GM12801 (cell line): ENCODE results near the gene ZNHIT6.

ENCODE experiments used
- CTCF ChIP-seq: IDR thresholded peaks from one replicate; pipeline ENCODE4 v1.5.1; 2011; ENCODE audit warnings: control low read depth; ENCODE audit not compliant: insufficient read length; ENCODE audit errors: extremely low read depth

The ZNHIT6 gene

GRCh38 chr1:85626818-85627217, 81.4 kb downstream of the ZNHIT6 start:
- no peak for TF ChIP-seq CTCF

- TF ChIP-seq CTCF: no peak
Observed at GRCh38 chr1:85624361-85624760, 83.9 kb downstream of the ZNHIT6 start.

- no peak for TF ChIP-seq CTCF
Observed at GRCh38 chr1:85623061-85623471, 85.2 kb downstream of the ZNHIT6 start.

- TF ChIP-seq CTCF: no peak
Observed at GRCh38 chr1:85621430-85621829, 86.8 kb downstream of the ZNHIT6 start.

GRCh38 chr1:85617633-85618100, 90.6 kb downstream of the ZNHIT6 start:
- TF ChIP-seq CTCF: no peak

GRCh38 chr1:85616736-85617135, 91.5 kb downstream of the ZNHIT6 start:
- no peak for TF ChIP-seq CTCF

GRCh38 chr1:85616364-85616705, 91.9 kb downstream of the ZNHIT6 start:
- no peak for TF ChIP-seq CTCF
